IMR-90 (cell line): ENCODE data around the gene FAXDC2. TPM values are rescaled to one million over a fixed set of nuclear protein-coding genes. Genes with fewer than 3 reads are reported as not detected.

Source experiments
- ATAC-seq: fragments of 200-7000 bp; cut with Tn5 transposase; 2 replicates; pipeline ENCODE4 v1.9.1; 2020; ENCODE audit warnings: low read depth, mild to moderate bottlenecking, moderate library complexity
- BruUV-seq: library from RNA; stranded (reverse); fragments of 400-500 nt; replicated peaks from 2 replicates; lab custom pipeline; 2021; lab: Mats Ljungman, UMichigan
- CTCF ChIA-PET: fragments of 300-600 bp; formaldehyde crosslinking; extraction: SDS; loops from one replicate; lab custom pipeline; 2021; ENCODE audit warnings: antibody characterized with exemption; lab: Yijun Ruan, JAX
- POLR2A ChIA-PET: fragments of 300-600 bp; sonication (Branson Sonifier 250); formaldehyde crosslinking; loops from one replicate; lab custom pipeline; 2022; ENCODE audit warnings: antibody characterized with exemption; ENCODE audit not compliant: unreplicated experiment; lab: Charles Lee
- DNase-seq: peaks from one replicate; pipeline ENCODE4 v3.0.0; 2013
- H2AFZ ChIP-seq: replicated peaks from 2 replicates; pipeline ENCODE3; 2013; ENCODE audit warnings: low read length, mild to moderate bottlenecking; ENCODE audit not compliant: poor library complexity
- H2AK5ac ChIP-seq: 2 replicates; pipeline ENCODE4 v1.6.1; 2013; ENCODE audit warnings: low read depth, low read length, inconsistent platforms
- H2AK9ac ChIP-seq: replicated peaks from 2 replicates; pipeline ENCODE3; 2013; ENCODE audit warnings: mild to moderate bottlenecking, low read depth, low read length, moderate library complexity; ENCODE audit not compliant: poor library complexity
- H2BK120ac ChIP-seq: 2 replicates; pipeline ENCODE4 v1.6.1; 2013; ENCODE audit warnings: low read depth, low read length, inconsistent platforms
- H2BK15ac ChIP-seq: 3 replicates; pipeline ENCODE4 v1.6.1; 2013; ENCODE audit warnings: low read depth, low read length, inconsistent platforms
- H2BK20ac ChIP-seq: 2 replicates; pipeline ENCODE4 v1.6.1; 2013; ENCODE audit warnings: low read depth, mild to moderate bottlenecking, inconsistent platforms, low read length, moderate library complexity
- H2BK5ac ChIP-seq: 2 replicates; pipeline ENCODE4 v1.6.1; 2013; ENCODE audit warnings: mild to moderate bottlenecking, low read depth, low read length, inconsistent platforms; ENCODE audit not compliant: poor library complexity, severe bottlenecking
- H3K14ac ChIP-seq: replicated peaks from 2 replicates; pipeline ENCODE4 v1.6.1; 2013; ENCODE audit warnings: low read depth, low read length, inconsistent platforms
- H3K18ac ChIP-seq: 2 replicates; pipeline ENCODE4 v1.6.1; 2013; ENCODE audit warnings: low read depth, low read length, control low read depth
- H3K23ac ChIP-seq: 2 replicates; pipeline ENCODE4 v1.6.1; 2013; ENCODE audit warnings: low read depth, low read length, inconsistent platforms
- H3K27ac ChIP-seq: 2 replicates; pipeline ENCODE4 v1.5.1; 2013; ENCODE audit warnings: mild to moderate bottlenecking, control low read depth, low read length; ENCODE audit not compliant: insufficient read depth
- H3K27me3 ChIP-seq: 2 replicates; pipeline ENCODE4 v1.6.1; 2013; ENCODE audit warnings: low read length; ENCODE audit not compliant: control insufficient read depth, insufficient read depth
- H3K36me3 ChIP-seq: 2 replicates; pipeline ENCODE4 v1.6.1; 2013; ENCODE audit warnings: low read length, mixed read lengths; ENCODE audit not compliant: control insufficient read depth, insufficient read depth
- H3K4ac ChIP-seq: 2 replicates; pipeline ENCODE4 v1.6.1; 2013; ENCODE audit warnings: low read depth, low read length, inconsistent platforms
- H3K4me1 ChIP-seq: 2 replicates; pipeline ENCODE4 v1.6.1; 2013; ENCODE audit warnings: low read length, mixed read lengths; ENCODE audit not compliant: control insufficient read depth, insufficient read depth
- H3K4me2 ChIP-seq: 2 replicates; pipeline ENCODE4 v1.6.1; 2013; ENCODE audit warnings: low read depth, mild to moderate bottlenecking, control low read depth, low read length, moderate library complexity
- H3K4me3 ChIP-seq: 2 replicates; pipeline ENCODE4 v1.5.1; 2013; ENCODE audit warnings: low read depth, mild to moderate bottlenecking, control low read depth, low read length, moderate library complexity; ENCODE audit not compliant: insufficient read depth
- H3K56ac ChIP-seq: 2 replicates; pipeline ENCODE4 v1.6.1; 2013; ENCODE audit warnings: low read length, inconsistent platforms; ENCODE audit not compliant: insufficient read depth; ENCODE audit errors: extremely low read depth
- H3K79me1 ChIP-seq, 2 experiments: 2 replicates each; pipeline ENCODE4 v1.6.1; 2013; ENCODE audit warnings: low read length in 2 of 2, inconsistent platforms in 1 of 2, low read depth in 1 of 2
- H3K9ac ChIP-seq: 2 replicates; pipeline ENCODE4 v1.6.1; 2013; ENCODE audit warnings: low read depth, low read length, control low read depth
- H3K9me1 ChIP-seq: 2 replicates; pipeline ENCODE4 v1.6.1; 2013; ENCODE audit warnings: low read length, inconsistent platforms; ENCODE audit not compliant: insufficient read depth
- H3K9me3 ChIP-seq: 2 replicates; pipeline ENCODE4 v1.6.1; 2013; ENCODE audit warnings: low read length; ENCODE audit not compliant: control insufficient read depth, insufficient read depth
- H4K20me1 ChIP-seq: 2 replicates; pipeline ENCODE4 v1.6.1; 2013; ENCODE audit warnings: low read length, inconsistent platforms; ENCODE audit not compliant: insufficient read depth
- H4K5ac ChIP-seq: 2 replicates; pipeline ENCODE4 v1.6.1; 2013; ENCODE audit warnings: mild to moderate bottlenecking, low read depth, low read length, control low read depth
- H4K8ac ChIP-seq, 2 experiments: 2 replicates each; pipeline ENCODE4 v1.6.1; 2013; ENCODE audit warnings: low read depth in 2 of 2, low read length in 2 of 2, control low read depth in 1 of 2, inconsistent platforms in 1 of 2
- H4K91ac ChIP-seq: 2 replicates; pipeline ENCODE4 v1.6.1; 2013; ENCODE audit warnings: low read depth, low read length, inconsistent platforms; ENCODE audit not compliant: insufficient read depth
- BHLHE40 ChIP-seq: fragments of 150-350 bp; IDR thresholded peaks from 2 replicates; pipeline ENCODE4 v1.6.1; 2016; ENCODE audit warnings: mild to moderate bottlenecking, low read depth, low read length
- CEBPB ChIP-seq: IDR thresholded peaks from 2 replicates; pipeline ENCODE4 v1.6.1; 2012; ENCODE audit warnings: low read depth, low read length, improper control_type of control experiment
- CHD1 ChIP-seq: IDR thresholded peaks from 2 replicates; pipeline ENCODE4 v1.6.1; 2012; ENCODE audit warnings: low read depth, low read length, improper control_type of control experiment
- FOS ChIP-seq: fragments of 150-350 bp; IDR thresholded peaks from 2 replicates; pipeline ENCODE4 v1.6.1; 2016; ENCODE audit warnings: low read depth, low read length
- MAFK ChIP-seq: IDR thresholded peaks from 2 replicates; pipeline ENCODE4 v1.6.1; 2012; ENCODE audit warnings: low read depth, low read length, improper control_type of control experiment
- MAZ ChIP-seq: IDR thresholded peaks from 2 replicates; pipeline ENCODE4 v1.6.1; 2012; ENCODE audit warnings: low read depth, mild to moderate bottlenecking, low read length, improper control_type of control experiment, moderate library complexity, borderline replicate concordance
- MXI1 ChIP-seq: IDR thresholded peaks from 2 replicates; pipeline ENCODE4 v1.6.1; 2012; ENCODE audit warnings: low read depth, mild to moderate bottlenecking, low read length, moderate library complexity, borderline replicate concordance
- NFE2L2 ChIP-seq: fragments of 150-350 bp; IDR thresholded peaks from 2 replicates; pipeline ENCODE4 v1.6.1; 2016; ENCODE audit warnings: low read depth, mild to moderate bottlenecking, low read length
- POLR2A ChIP-seq: IDR thresholded peaks from 2 replicates; pipeline ENCODE4 v1.6.1; 2012; ENCODE audit warnings: mild to moderate bottlenecking, low read depth, low read length
- RAD21 ChIP-seq: IDR thresholded peaks from 2 replicates; pipeline ENCODE4 v1.6.1; 2012; ENCODE audit warnings: low read length, improper control_type of control experiment
- RCOR1 ChIP-seq: IDR thresholded peaks from 2 replicates; pipeline ENCODE4 v1.6.1; 2012; ENCODE audit warnings: mild to moderate bottlenecking, low read length, improper control_type of control experiment; ENCODE audit not compliant: insufficient replicate concordance
- RFX5 ChIP-seq: IDR thresholded peaks from 2 replicates; pipeline ENCODE4 v1.8.0; 2012; ENCODE audit warnings: low read depth, mild to moderate bottlenecking, low read length, moderate library complexity
- SMC3 ChIP-seq: fragments of 150-350 bp; IDR thresholded peaks from 2 replicates; pipeline ENCODE4 v1.6.1; 2016; ENCODE audit warnings: low read depth, mild to moderate bottlenecking, antibody characterized with exemption, low read length, moderate library complexity
- WGBS, 2 experiments: methylation state at CpG; one replicate each; pipeline versions ENCODE4 v1.1.5 to v1.1.7; 2013; ENCODE audit warnings: missing lambda C conversion rate in 2 of 2; ENCODE audit not compliant: insufficient read length in 1 of 2; ENCODE audit errors: extremely low coverage in 2 of 2; 5-methylcytosine and 5-hydroxymethylcytosine counted together
- dilution Hi-C: fragments of 300-500 bp; cut with HindIII; formaldehyde crosslinking; loops from one replicate; pipeline ENCODE4 v1.14.3; 2018; ENCODE audit warnings: low sequenced_read_pairs; ENCODE audit not compliant: unreplicated experiment
- in situ Hi-C: fragments of 300-500 bp; cut with MboI; formaldehyde crosslinking; loops from 3 replicates; pipeline ENCODE4 v1.14.3; 2019; ENCODE audit warnings: low sequenced_read_pairs, inconsistent platforms, mixed read lengths
- intact Hi-C: fragments of 100-400 bp; cut with micrococcal nuclease; formaldehyde crosslinking; loops from 2 replicates; pipeline ENCODE4 v1.10.0; 2022
- polyA plus RNA-seq, 3 experiments: library from polyadenylated mRNA; depleted of rRNA; stranded (reverse); fragments of >200 nt; gene quantifications; 2 replicates each; pipeline ENCODE4 v1.2.3, GENCODE V29; 2012; ENCODE audit warnings: low replicate concordance in 1 of 3
- total RNA-seq: library from RNA; depleted of rRNA; stranded (reverse); fragments of >200 nt; gene quantifications from 2 replicates; pipeline ENCODE4 v1.2.3, GENCODE V29; 2012
- TF ChIP-seq, protein P1 (sequence below): fragments of 150-350 bp; IDR thresholded peaks from 2 replicates; pipeline ENCODE4 v1.6.1; 2017; ENCODE audit warnings: mild to moderate bottlenecking, antibody characterized with exemption, low read length, low read depth
- TF ChIP-seq, protein P2 (sequence below): fragments of 150-350 bp; IDR thresholded peaks from 2 replicates; pipeline ENCODE4 v1.6.1; 2016; ENCODE audit warnings: low read depth, mild to moderate bottlenecking, low read length, moderate library complexity, borderline replicate concordance
- TF ChIP-seq, protein P3 (sequence below): conservative IDR thresholded peaks from 2 replicates; pipeline ENCODE4 v1.5.1; 2012; ENCODE audit warnings: mild to moderate bottlenecking, low read depth, low read length, improper control_type of control experiment

FAXDC2 gene
- total and polyA plus RNA-seq, 2 of the 4 experiments (the other 2 are of a cell fraction), result 4.3 to 8.9 TPM

DNA sequence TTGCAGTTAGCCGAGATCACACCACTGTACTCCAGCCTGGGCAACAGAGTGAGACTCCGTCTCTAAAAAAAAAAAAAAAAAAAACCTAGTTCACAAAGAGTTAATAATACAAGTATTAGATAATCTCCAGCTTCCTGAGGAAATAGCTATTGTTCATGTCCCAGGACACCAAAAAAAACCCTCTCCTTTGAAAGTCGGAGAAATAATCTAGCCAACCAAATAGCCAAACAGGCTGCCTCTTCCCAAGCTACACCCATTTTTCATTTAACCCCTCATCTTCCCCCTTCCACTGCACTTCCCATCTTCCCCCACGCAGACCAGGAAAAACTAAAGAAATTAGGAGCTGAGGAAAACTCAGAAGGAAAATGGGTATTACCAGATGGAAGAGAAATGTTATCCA, 31.6 kb upstream of the FAXDC2 start:
- no peaks in the 10 kb centered on the region for H3K79me1 ChIP-seq
- H2AK9ac ChIP-seq, result no peak overlapping the region
- H3K36me3 ChIP-seq, result peaks cover 20% of the 10 kb centered on the region
- H3K4me3 ChIP-seq, result no peak overlapping the region
- H4K5ac ChIP-seq, result no peak overlapping the region
- H4K8ac ChIP-seq, result no peak overlapping the region
- intact Hi-C loops, result no loop called here
- no peak overlapping the region for H3K14ac ChIP-seq
- in situ Hi-C loops, result no loop called here
- H3K27me3 ChIP-seq, result no peaks in the 10 kb centered on the region
- H2BK15ac ChIP-seq, result no peak overlapping the region
- H3K4me2 ChIP-seq, result no peak overlapping the region
- no peak overlapping the region for H4K91ac ChIP-seq
- H4K20me1 ChIP-seq, result no peaks in the 10 kb centered on the region
- H3K23ac ChIP-seq, result no peak overlapping the region
- H3K4me1 ChIP-seq, result no peaks in the 10 kb centered on the region
- H2AK5ac ChIP-seq, result no peak overlapping the region
- no peak for DNase-seq
- POLR2A ChIA-PET, result no interaction called here
- TF ChIP-seq MAFK (no peak), MXI1 (no peak), RCOR1 (no peak), CEBPB (no peak), MAZ (no peak), RFX5 (no peak), FOS (no peak), SMC3 (no peak), RAD21 (no peak), POLR2A (no peak), BHLHE40 (no peak), NFE2L2 (no peak), CHD1 (no peak)
- TF ChIP-seq, protein P1, sequence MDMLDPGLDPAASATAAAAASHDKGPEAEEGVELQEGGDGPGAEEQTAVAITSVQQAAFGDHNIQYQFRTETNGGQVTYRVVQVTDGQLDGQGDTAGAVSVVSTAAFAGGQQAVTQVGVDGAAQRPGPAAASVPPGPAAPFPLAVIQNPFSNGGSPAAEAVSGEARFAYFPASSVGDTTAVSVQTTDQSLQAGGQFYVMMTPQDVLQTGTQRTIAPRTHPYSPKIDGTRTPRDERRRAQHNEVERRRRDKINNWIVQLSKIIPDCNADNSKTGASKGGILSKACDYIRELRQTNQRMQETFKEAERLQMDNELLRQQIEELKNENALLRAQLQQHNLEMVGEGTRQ, result no peak
- TF ChIP-seq, protein P2, sequence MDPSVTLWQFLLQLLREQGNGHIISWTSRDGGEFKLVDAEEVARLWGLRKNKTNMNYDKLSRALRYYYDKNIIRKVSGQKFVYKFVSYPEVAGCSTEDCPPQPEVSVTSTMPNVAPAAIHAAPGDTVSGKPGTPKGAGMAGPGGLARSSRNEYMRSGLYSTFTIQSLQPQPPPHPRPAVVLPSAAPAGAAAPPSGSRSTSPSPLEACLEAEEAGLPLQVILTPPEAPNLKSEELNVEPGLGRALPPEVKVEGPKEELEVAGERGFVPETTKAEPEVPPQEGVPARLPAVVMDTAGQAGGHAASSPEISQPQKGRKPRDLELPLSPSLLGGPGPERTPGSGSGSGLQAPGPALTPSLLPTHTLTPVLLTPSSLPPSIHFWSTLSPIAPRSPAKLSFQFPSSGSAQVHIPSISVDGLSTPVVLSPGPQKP, result no peak
- TF ChIP-seq, protein P3, sequence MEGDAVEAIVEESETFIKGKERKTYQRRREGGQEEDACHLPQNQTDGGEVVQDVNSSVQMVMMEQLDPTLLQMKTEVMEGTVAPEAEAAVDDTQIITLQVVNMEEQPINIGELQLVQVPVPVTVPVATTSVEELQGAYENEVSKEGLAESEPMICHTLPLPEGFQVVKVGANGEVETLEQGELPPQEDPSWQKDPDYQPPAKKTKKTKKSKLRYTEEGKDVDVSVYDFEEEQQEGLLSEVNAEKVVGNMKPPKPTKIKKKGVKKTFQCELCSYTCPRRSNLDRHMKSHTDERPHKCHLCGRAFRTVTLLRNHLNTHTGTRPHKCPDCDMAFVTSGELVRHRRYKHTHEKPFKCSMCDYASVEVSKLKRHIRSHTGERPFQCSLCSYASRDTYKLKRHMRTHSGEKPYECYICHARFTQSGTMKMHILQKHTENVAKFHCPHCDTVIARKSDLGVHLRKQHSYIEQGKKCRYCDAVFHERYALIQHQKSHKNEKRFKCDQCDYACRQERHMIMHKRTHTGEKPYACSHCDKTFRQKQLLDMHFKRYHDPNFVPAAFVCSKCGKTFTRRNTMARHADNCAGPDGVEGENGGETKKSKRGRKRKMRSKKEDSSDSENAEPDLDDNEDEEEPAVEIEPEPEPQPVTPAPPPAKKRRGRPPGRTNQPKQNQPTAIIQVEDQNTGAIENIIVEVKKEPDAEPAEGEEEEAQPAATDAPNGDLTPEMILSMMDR, result no peak
- dilution Hi-C loops, result no loop called here
- H3K4ac ChIP-seq, result no peak overlapping the region
- H3K9me3 ChIP-seq, result peaks cover 19% of the 10 kb centered on the region
- no peak overlapping the region for H2BK120ac ChIP-seq
- H2AFZ ChIP-seq, result no peak overlapping the region
- no peak for ATAC-seq
- no peak overlapping the region for H3K18ac ChIP-seq
- H2BK5ac ChIP-seq, result no peak overlapping the region
- no TSS peak for BruUV-seq
- no peak overlapping the region for H3K56ac ChIP-seq
- no CpG with 5 or more reads among the region's 4 CpGs for WGBS, 2 experiments
- no peak overlapping the region for H3K9ac ChIP-seq
- H3K9me1 ChIP-seq, result no peaks in the 10 kb centered on the region
- CTCF ChIA-PET, result no interaction called here
- H3K27ac ChIP-seq, result no peak overlapping the region
- no peak overlapping the region for H2BK20ac ChIP-seq
